GM10847 (cell line): Measurements from ENCODE around the gene GRHL1.

ENCODE experiments used
- POLR2A ChIP-seq: IDR thresholded peaks from 2 replicates; pipeline ENCODE4 v1.6.1; 2011; ENCODE audit not compliant: insufficient read length; ENCODE audit errors: extremely low read depth

Gene GRHL1

DNA sequence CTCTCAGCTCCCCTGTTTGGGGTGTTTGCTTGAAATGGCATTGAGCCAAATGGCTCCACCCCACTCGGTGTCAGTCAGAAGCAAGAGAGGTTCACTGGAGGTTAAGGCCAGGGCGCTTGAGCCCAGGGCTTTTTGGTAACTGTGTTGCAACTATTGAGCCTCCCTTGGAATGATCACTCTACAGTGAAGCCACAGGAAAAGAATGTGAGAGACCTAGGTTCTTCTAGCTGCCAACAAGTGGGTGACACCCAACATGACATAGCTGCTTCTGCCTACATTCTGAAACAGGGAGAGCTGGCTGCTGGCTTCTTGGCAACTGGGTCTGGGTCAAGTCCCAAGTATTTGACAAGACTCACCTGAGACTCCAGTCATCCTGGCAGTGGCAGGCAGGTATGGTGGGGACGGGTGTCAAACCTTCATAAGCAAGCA is 7.1 kb upstream of the GRHL1 start:
- TF ChIP-seq POLR2A: no peak

DNA sequence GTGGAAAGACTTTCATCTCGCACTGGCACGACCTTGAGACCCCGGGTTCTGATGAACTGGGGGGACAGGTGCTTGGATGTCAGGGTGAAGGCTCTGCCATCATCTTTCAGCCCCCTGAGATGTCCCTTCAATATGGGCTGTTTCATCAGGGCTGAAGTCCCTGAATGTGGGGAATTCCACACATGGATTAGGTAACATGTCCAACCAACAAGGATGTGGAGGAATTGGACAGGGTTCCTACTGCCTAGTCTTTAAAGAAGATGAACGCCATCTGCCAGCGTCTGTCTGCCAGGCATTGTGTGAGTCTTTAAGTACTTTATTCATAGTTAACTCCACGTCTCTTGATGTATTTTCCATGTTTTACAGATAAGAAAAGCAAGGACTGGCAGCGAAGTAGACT is 5.9 kb upstream of the GRHL1 start:
- TF ChIP-seq POLR2A: no peak

DNA sequence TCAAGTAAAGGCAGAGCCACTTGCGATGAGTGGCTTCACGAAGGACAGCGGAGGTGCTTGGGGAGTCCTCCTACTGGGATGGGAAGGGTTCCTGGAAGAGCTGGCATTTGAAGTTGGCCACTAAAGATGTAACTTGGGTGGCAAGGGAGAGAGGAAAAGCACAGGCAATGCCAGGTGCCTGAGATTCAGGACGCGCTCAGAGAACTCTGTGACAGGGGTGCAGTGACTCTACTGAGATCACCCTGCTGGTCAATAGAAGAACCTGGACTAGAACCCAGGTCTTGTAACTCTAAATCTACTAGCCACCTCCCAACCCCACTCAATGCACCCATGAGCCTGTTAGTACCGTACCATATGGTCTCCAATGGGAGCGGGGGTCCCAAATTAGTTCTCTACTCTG is 5.4 kb upstream of the GRHL1 start:
- no peak for TF ChIP-seq POLR2A

DNA sequence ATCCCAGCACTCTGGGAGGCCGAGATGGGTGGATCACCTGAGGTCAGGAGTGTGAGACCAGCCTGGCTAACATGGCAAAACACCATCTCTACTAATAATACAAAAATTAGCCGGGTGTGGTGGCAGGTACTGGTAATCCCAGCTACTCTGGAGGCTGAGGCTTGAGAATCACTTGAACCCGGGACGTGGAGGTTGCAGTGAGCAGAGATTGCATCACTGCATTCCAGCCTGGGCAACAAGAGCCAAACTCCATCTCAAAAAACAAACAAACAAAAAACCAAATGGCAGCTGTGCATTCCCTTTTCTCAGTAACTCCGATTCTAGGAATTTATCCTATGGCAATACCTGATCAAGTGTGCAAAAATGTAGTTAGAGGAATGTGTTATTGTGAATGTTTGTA is 4.7 kb upstream of the GRHL1 start:
- TF ChIP-seq POLR2A: no peak

DNA sequence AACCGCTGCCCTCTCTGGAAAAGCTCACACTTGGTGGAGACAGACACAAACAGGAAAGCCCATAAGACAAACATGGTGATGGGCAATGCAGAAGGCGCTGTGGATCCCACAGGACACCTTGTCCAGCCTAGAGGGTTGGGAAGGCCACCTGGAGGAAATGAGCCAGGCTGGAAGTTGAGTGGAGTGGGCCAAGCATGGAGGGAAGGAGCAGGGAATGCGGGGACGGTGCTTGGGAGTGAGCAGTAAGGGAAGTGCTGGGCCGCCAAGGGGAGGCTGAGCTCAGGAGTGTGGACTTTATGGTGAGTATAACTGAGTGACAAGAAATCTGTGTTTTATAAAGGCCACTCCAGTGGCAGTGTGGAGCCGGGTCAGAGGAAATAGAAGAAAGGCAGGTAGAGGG is 2.8 kb upstream of the GRHL1 start:
- TF ChIP-seq POLR2A: no peak

DNA sequence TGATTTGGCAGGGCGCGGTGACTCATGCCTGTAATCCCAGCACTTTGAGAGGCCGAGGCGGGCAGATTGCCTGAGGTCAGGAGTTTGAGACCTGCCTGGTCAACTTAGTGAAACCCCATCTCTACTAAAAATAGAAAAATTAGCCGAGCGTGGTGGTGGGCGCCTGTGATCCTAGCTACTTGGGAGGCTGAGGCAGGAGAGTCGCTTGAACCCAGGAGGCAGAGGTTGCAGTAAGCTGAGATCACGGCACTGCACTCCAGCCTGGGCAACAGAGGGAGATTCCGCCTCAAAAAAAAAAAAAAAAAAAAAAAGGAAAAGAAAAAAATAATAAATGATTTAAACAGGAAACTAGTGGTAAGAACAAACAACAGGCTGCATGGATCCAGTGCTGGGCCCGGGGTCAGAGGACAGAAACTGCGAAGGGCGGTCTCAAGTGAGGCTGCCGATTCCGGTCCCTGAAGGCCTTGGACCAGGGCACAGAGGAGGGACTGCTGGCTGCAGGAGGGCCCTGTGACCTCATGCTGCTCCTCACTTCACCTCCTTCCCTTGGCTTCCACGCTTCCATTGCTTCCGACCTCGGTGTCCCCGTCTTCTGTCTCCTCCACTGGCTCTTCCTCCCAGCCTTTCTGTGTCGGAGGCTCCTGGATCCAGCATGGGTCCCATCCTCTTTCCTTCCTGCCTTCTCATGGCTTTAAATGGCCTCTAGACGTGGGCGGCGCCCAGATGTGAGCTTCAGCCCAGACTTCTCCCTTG is 2.1 kb upstream of the GRHL1 start:
- no peak for TF ChIP-seq POLR2A

DNA sequence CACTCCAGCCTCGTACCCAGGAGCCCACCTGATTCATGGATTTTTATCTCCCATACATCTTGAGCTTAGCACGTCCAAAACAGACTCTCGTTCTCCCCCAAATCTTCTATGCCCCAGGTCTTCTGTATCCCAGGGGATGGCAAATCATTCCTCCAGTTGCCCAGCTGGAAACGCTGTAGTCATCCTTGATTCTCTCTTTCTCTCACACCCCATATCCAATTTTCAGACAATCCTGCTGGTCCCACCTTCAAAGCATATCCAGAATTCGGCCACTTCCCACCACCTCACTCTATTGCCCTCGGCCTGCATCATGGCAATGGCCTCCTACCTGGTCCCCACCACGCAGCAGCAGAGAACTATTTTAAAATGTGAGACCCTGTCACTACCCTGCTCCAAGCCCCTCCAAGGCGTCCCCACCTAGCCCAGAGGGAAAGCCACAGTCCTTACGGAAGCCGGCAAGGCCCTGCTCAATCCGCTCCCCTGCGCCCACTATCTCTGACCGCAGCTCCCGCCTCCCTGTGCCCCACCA is 1.4 kb upstream of the GRHL1 start:
- TF ChIP-seq POLR2A: no peak

DNA sequence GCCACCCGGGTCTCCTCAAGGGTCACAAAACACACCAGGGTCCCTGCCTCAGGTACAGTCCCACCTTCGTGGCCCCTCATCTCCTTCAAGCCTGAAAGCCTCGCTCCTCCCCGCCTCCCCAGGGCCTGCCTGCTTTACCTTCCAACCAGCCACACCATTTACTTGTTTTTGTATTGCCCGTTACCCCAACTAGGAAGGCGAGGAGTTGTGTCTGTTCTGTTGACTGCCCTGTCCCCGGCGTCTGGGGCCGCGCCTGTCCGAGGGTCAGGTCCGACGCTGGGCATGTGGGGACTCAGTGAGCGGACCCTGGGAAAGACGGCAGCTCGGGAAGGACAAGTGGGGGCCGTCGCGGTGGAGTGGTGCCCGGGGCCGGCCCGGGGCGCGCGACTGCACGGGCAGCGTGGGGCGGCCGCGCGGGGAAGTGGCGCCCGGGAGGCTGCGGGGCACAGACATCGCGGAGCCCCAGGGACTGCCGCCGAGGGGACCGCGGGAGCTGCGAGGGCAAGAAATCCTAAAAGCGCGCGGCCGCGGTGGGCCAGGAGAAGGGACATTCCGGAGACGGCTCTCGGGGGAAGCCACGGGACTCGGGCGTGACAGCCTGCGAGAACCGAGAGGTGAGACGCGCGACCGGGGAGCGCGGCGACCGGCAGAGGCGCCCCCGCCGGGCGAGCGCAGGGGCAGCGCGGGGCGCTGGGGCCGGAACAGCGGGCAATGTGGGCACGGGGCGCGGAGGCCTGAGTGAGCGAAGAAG is 797 bp upstream of the GRHL1 start:
- TF ChIP-seq POLR2A: no peak

DNA sequence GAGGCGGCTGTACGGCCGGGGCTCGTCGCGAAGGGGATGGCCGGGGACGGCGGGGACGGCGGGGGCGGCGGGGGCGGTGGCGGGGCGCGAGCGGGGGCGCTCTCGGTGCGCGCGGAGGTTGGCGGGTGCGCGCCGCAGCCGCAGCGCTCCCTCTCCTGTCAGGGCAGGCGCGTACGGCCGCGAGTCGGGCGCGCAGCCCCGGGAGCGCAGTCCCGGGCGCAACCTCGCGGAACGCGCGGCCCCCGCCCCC is 296 bp upstream of the GRHL1 start:
- no peak for TF ChIP-seq POLR2A

DNA sequence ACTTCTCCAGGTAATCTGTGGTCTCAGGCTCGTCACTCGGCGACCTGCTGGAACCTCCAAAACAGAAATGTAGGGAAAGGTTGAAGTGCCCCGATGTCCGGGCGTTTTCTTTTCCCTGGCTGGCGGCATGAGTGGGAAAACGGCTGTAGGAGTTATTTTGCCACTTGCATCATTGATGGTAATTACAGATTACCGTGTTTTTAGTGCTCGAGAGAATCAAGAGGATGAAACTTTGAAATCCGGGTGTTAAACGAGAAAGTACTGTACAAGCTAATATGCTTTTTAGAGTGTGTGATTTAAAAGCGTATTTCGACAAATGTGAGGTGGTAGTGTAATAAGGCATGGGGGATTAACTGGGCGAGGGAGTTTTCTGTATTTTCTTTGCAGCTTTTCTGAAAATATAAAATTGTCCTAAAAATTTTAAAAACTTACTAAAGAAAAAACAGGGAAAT is 819 bp downstream of the GRHL1 start:
- no peak for TF ChIP-seq POLR2A

DNA sequence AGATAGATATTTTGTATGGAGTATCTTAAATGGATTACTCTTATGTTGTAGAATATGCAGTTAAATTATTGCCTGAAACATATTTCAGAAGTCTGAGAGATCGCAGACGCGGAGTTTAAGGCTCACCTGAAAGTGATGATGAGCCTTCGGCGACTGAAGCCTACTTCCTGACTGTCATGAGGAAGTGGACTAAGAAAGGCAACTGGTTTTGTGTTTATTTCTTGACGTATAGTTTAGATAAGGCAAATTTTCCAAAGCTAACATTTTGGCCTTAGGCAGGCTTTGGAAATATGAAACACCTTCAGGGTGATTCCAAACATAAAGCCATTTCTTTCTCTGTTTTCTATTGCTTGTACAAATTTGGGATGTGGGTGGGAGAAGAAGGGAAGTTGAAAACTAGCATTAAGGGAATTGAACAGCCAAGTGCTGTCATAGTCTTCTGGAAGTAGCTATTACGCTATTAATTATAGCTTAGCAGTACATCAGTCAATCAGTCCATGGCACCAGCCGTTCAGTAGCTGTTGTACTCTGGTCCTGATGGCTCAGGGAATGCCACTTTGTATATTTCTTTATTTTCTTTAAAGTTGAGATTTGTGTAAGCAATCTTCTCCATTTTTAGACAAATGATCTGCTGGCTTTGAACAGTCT is 1.5 kb downstream of the GRHL1 start:
- no peak for TF ChIP-seq POLR2A

DNA sequence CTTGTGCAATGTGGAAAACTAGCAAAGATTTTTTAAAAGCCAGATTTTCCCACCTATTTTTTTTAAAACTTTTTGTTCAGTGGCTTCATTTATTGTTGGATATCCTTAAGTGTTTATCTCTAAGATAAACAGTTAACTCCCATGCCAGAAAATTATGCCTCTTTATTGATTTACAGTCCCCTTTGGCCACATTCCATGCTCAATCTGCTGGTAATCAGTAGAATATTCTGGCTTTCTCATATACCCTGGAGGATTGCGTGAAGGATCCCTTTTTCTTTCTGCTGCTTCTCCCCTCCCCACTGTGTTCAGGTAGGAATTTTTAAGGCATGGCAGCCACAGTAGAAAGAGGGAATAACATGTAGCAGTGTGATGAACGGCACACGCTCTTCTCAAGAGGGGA is 2.6 kb downstream of the GRHL1 start:
- no peak for TF ChIP-seq POLR2A

DNA sequence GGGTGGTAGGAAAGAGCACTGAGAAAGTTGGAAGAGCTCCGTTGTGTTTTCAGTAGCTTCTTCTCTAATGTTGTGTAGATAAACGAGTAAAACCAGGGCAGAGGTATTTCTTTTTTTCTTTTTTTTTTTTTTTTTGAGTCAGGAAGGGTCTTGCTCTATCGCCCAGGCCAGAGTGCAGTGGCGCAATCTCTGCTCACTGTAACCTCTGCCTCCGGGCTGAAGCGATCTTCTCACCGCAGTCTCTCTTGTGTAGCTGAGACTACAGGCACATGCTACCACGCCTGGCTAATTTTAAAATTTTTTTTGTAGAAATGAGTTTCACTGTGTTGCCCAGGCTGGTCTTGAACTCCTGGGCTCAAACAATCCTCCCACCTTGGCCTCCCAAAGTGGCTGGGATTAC is 6.6 kb downstream of the GRHL1 start:
- no peak for TF ChIP-seq POLR2A

DNA sequence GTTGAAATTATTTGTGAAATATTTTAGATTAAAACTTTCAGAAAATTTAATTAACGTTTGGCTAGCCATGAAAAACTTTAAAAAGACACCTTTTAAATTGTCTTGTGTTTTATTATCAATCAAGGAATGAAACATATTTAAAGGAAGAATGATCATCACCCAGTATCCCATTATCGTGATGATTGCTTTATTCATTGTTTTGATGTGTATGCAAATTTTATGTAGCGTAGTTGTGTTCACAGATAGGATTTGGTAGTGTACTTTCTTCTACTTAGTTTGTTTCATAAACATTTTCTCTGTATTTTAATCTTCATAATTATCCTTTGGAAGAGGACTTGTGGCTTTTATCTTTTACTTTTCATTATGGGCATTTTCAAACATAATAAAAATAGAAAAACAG is 7.8 kb downstream of the GRHL1 start:
- TF ChIP-seq POLR2A: no peak

DNA sequence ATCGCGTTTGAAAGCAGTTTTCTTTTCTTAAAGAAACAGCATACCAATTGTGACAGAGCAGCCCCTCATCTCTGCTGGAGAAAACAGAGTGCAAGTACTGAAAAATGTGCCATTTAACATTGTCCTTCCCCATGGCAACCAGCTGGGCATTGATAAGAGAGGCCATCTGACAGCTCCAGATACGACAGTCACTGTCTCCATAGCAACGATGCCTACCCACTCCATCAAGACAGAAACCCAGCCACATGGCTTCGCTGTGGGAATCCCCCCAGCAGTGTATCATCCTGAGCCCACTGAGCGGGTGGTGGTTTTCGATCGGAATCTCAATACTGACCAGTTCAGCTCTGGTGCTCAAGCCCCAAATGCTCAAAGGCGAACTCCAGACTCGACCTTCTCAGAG is 9.5 kb downstream of the GRHL1 start:
- TF ChIP-seq POLR2A: no peak

DNA sequence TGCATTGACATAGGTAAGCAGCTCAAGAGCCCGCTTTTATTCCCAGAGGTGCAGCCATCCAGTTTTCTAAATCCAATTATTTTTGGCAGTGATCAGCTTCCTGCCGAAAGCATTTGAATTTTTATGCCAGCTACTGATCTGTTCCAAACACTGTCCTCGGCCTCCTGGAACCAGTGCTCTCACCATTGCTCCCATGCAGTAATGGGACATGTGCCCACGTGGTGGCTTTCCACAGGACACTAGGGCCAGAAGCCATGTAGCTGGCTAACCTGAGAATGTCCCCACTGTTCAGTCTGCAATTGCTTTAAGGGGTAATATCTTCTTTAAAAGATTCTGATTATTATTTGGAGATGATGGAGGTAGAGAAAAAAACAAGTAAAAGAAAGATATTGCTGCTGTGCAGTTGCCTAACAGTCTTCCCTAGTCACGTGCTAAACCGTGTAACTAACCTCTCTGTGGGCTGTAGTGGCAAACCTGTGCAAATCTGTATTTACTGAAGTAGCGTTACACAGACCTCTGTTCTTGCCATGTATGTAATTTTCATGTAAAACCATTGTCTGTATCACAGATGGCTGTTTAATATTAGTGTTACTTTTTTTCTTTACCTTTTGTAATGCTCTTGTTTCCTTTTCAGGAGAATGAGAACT is 13.0 kb downstream of the GRHL1 start:
- TF ChIP-seq POLR2A: no peak
